Measurements from ENCODE around the gene LAMC1.

The LAMC1 gene

GRCh38 chr1:183152180-183152579, 129.0 kb downstream of the LAMC1 start:
- DNase-seq = no peak

GRCh38 chr1:183155939-183156338, 132.7 kb downstream of the LAMC1 start:
- DNase-seq = no peak

- no peak for DNase-seq
These were observed 136.7 kb downstream of the LAMC1 start for GRCh38 chr1:183159960-183160359.

- DNase-seq = no peak
These were observed 138.2 kb downstream of the LAMC1 start for GRCh38 chr1:183161391-183161790.

GRCh38 chr1:183163316-183163715, 140.1 kb downstream of the LAMC1 start:
- peak; percentile 95 for DNase-seq

- DNase-seq = peak; percentile 70
These were observed 141.1 kb downstream of the LAMC1 start for GRCh38 chr1:183164340-183164739.

GRCh38 chr1:183164963-183165362, 141.7 kb downstream of the LAMC1 start:
- no peak for DNase-seq

GRCh38 chr1:183165456-183165855, 142.2 kb downstream of the LAMC1 start:
- no peak for DNase-seq

- DNase-seq = no peak
These were observed 143.2 kb downstream of the LAMC1 start for GRCh38 chr1:183166454-183166853.

GRCh38 chr1:183167676-183168075, 144.5 kb downstream of the LAMC1 start:
- DNase-seq = no peak

GRCh38 chr1:183168308-183168707, 145.1 kb downstream of the LAMC1 start:
- DNase-seq = no peak

- DNase-seq = no peak
These were observed 150.6 kb downstream of the LAMC1 start for GRCh38 chr1:183173828-183174227.

GRCh38 chr1:183175631-183176030, 152.4 kb downstream of the LAMC1 start:
- DNase-seq = no peak

- DNase-seq = no peak
These were observed 155.3 kb downstream of the LAMC1 start for GRCh38 chr1:183178545-183178944.

- no peak for DNase-seq
These were observed 155.8 kb downstream of the LAMC1 start for GRCh38 chr1:183179033-183179432.

GRCh38 chr1:183180218-183180617, 157.0 kb downstream of the LAMC1 start:
- peak; percentile 96 for DNase-seq

- peak; percentile 85 for DNase-seq
These were observed 157.4 kb downstream of the LAMC1 start for GRCh38 chr1:183180634-183181056.

- DNase-seq = peak; percentile 26
These were observed 162.8 kb downstream of the LAMC1 start, which contains the start of gene LAMC2 for GRCh38 chr1:183185941-183186490. Gene LAMC2, plus strand, starts transcription at chr1:183186264. Its CDS starts 89 bp downstream, at chr1:183186353.

GRCh38 chr1:183186841-183187240, 163.6 kb downstream of the LAMC1 start:
- no peak for DNase-seq

- DNase-seq = no peak
These were observed 165.0 kb downstream of the LAMC1 start for GRCh38 chr1:183188240-183188639.

GRCh38 chr1:183191833-183192232, 168.6 kb downstream of the LAMC1 start:
- peak; percentile 95 for DNase-seq

GRCh38 chr1:183193963-183194525, 170.8 kb downstream of the LAMC1 start:
- peak; percentile 41 for DNase-seq

- DNase-seq = no peak
These were observed 171.4 kb downstream of the LAMC1 start for GRCh38 chr1:183194527-183195141.

- DNase-seq = no peak
These were observed 171.9 kb downstream of the LAMC1 start for GRCh38 chr1:183195142-183195574.

Data from fibroblast of skin of abdomen (primary cell).